ENCODE results near the gene TK2.
A peak's percentile ranks its signal among the peaks of the same experiment; 100 is the strongest.
"Not testable (repeated sequence)": the region's sequence is repeated elsewhere in the genome, so short reads cannot be mapped to it uniquely, and the experiment has no call there.

Gene TK2

GRCh38 chr16:66519482-66520373 lies 30.2 kb downstream of the TK2 start:
- no peak for DNase-seq (ENCODE audit: low read depth)

DNA sequence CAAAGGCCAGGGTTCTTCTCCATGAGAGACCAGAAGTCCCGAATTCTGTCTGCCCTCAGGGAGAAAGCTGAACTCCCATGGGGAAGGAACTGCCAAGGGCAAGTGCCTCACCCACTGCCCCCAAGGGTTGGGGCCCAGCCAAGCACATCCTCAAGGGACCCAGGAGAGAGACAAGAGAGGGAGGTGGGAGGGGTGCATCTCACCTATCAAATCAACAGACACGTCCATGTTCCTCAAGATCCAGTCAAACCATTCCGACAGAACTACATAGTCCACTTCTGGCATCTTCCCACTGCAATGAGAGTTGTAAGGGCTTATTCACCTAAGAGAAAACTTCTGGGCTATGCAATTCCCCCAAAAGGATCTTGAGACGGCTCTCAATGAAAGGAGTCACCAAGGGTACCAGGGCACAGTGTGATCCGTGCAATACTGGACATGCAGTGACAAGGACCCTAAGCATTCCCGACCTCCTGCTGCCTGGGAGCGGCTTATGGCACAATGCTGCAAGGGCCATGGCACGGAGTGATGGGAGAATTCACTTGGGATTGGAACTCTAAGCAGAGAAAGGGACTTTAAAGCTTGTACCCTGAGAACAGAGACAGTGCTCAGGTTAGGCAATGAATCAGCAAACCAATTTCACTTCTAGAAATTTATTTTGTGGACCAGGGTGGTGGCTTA lies 32.2 kb downstream of the TK2 start:
- DNase-seq (ENCODE audit: low read depth) = no peak

- peak; percentile 29 for DNase-seq (ENCODE audit: low read depth)
Measured at GRCh38 chr16:66516808-66517585, 32.9 kb downstream of the TK2 start.

DNA sequence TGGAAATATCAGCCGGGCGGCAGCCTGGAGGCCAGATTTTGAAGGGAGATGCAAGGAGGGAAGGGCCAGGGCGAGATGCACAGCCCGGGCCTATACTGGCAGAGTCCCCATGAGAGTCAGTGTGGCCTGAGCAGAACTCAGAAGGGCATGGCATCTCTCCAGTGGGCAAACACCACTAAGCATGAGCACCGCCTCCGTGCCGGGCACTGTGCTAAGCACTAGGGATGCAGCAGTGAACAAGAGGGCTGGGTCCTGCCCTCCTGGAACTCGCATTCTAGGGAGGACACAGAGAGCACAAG lies 33.5 kb downstream of the TK2 start:
- no peak for DNase-seq (ENCODE audit: low read depth)

GRCh38 chr16:66515596-66516508 lies 34.1 kb downstream of the TK2 start:
- no peak for DNase-seq (ENCODE audit: low read depth)

DNA sequence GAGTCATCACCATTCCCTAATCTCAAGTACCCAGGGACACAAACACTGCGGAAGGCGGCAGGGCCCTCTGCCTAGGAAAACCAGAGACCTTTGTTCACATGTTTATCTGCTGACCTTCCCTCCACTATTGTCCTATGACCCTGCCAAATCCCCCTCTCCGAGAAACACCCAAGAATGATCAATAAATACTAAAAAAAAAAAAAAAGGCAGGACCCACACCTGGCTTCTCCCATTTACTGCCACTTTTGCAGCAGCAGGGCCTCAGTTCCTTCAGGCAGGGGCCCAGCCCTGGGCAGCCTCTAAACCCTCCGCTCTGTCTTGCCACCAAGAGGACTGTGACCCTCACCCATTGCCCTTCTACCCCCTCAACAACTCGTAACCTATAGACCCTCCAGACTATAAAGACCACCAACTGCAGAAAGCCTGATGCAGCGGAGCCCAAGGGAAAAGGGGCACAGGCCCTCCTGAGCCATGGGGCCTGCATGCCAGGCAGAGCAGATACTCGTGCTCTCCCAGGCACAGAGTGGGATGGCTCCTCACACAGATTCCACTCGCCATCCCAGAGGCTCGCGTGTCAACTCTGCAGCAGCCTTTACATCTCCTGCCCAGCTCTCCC lies 34.8 kb downstream of the TK2 start:
- DNase-seq (ENCODE audit: low read depth) = not testable (repeated sequence)

DNA sequence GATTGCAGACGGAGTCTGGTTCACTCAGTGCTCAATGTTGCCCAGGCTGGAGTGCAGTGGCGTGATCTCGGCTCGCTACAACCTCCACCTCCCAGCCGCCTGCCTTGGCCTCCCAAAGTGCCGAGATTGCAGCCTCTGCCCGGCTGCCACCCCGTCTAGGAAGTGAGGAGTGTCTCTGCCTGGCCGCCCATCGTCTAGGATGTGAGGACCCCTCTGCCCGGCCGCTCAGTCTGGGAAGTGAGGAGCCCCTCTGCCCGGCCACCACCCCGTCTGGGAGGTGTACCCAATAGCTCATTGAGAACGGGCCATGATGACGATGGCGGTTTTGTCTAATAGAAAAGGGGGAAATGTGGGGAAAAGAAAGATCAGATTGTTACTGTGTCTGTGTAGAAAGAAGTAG lies 35.5 kb downstream of the TK2 start:
- not testable (repeated sequence) for DNase-seq (ENCODE audit: low read depth)

DNA sequence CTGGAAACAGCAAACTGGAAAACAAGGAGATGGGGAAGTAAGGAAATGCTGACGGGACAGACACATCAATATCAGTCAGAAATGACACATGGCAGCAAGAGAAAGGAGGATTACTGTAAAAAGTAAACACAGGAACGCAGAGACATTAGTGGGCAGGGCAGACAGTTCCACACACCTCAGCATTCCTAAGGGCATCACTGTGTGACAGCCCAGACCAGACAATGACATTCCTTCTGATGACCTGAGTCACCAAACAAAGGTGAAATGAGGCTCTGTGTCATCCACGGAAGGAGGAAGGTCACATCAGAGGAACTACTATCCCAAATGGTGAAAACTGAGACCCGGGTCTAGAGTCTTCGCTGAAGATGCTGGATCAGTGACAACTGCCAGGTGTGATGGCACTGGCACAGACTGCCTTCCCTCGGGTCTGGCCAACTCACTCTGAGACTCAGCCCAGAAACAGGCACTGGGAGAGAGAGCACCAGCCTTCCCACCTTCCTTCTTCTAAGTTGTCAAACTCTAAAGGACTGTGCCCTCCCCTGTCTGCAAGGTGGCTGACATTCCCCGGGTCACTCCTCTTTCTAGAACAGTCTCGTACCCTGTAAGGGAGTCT lies 36.7 kb downstream of the TK2 start:
- no peak for DNase-seq (ENCODE audit: low read depth)

DNA sequence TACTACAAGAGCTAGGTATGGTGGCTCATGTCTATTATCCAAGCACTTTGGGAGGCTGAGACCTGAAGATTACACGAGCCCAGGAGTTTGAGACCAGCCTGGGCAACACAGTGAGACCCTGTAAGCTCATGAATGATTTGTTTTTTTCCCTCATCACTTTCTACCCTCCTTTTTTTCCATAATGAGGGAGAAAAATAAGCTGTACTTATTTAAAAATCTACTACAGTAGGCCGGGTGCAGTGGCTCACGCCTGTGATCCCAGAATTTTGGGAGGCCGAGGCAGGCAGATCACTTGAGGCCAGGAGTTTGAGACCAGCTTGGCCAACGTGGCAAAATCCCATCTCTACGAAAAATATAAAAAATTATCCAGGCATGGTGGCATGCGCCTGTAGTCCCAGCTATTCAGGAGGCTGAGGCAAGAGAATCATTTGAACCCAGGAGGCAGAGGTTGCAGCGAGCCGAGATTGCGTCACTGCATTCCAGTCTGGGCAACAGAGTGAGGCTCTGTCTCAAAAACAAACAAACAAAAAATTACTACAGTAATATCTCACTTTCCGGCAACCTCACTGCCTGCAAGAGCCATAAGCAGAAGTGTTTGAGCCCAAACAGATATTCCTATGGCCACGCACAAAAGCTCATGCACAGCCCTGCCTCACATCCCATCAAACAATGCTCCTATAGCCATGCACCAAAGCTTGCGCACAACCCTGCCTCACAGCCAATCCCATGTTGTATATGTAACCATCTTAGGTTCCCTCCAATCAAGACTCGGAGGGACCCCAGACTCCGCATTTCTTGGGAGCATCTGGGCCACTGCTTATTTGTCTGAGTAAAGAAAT lies 37.4 kb downstream of the TK2 start:
- no peak for DNase-seq (ENCODE audit: low read depth)

DNA sequence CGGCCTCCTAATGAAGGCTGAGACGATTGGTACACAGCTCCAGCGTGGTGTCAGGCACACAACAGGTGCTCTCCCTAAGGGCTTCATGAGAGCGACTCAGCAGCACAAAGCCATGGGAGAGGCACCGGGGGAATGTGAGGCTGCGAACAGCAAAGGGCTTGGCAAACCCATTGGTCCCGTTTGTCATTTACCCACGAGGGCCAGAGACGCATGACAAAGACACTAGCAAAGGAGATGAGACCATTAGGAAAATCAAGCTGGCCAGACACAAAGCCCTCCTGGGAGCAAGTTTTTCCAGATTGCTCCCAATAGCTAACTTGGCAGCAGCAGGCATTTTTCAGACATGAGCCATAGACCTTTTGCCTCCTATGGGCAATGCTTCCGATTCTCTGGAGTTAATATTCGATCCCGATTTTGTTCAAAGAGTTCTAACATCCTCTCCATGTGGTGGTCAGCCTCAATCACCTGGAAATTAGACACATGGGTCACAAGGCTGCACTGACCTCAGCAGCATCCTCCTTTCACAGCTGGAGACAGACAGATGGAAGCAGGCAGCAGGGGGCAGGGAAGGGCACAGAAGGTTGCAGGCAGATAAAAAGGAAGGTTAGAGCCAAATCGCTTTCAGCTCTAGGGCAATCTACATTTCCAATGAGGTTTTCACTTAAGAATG lies 38.2 kb downstream of the TK2 start:
- DNase-seq (ENCODE audit: low read depth) = no peak

DNA sequence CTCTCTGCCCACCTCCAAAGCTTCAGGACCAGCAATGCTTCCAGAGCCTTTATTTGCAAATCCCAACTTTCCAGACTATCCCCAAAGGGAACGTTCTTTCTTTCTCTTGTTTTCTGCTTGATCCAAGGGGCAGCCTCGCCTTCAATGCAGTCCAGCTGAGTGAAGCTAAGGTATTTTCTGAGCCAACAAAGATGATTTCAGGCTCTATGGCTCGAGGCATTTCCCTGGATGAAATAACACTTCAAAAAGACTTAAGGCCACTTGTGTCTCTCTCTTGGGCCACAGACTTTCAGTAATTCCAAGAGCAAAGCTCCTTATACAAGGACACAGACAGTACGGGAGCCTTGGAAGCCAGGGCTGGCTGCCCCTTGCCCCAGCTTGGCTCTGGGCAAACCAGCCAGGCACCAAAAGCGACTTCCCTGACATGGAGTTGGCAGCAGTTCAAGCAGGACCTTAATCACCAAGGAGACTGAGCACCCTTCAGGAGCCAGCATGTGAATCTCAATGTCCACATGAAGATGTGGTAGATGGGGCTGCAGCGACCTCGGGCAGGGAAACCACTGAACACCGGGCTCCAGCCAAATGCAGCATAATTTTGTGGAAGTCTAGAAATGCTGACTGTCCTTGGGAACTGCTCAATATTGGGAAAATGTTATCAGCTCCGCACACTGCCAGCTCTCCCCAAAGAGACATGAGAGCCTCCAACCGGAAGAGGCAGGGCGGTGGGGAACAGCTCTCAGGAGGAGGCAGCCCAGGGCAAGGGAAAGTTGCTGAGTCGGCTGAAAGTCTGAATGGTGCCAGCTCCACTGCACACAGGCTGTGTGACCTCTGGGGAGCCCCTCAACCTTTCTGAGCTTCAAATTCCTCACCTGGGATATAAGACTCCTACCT lies 39.0 kb downstream of the TK2 start:
- no peak for DNase-seq (ENCODE audit: low read depth)

DNA sequence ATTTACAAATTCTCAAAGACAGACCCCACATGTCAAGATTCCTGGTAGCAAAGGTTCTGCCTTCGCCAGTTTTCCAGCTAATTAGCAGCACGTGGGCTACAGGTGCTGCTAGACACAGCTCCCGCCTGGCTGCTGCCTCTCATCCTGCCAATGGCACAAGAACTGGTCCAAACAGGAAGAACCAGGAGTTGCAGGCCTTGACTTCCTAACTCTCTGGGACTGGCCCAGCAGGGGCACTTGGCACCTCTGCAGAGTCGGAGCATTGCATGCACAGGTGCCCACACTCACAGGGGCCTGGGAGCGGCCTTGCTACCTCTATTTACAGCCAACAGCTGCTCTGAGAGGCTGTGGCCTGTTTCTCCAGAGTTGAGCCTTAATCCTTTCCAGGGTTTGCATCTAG lies 39.6 kb downstream of the TK2 start:
- no peak for DNase-seq (ENCODE audit: low read depth)

- no peak for DNase-seq (ENCODE audit: low read depth)
Measured at GRCh38 chr16:66509576-66509975, 40.3 kb downstream of the TK2 start.

DNA sequence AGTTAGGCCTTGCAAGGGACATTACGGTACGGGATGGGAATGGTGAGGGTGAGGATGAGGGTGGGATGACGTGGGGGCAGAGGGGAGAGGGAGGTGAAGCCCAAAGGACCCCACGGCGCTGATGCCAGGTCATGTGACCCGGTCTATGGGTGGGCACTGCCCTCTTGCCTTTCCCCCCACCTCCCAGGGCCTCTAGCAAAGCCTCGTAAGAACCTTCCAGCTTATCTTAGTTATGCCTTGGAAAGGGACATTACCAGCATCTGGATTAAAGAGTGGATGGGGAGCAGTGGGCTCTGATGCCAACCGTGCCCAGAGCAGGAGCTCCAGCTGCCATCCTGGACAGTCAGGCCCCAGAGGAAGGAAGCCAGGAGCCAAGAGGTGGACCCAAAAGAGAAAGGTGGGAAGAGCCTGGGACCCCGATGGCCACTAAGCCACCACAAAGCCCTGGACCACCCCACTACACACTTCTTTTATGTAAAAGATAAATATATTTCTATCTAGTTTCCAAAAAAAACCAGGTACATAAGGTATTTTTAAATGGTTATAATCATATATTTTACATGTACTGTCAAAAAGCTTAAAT lies 40.9 kb downstream of the TK2 start:
- no peak for DNase-seq (ENCODE audit: low read depth)

DNA sequence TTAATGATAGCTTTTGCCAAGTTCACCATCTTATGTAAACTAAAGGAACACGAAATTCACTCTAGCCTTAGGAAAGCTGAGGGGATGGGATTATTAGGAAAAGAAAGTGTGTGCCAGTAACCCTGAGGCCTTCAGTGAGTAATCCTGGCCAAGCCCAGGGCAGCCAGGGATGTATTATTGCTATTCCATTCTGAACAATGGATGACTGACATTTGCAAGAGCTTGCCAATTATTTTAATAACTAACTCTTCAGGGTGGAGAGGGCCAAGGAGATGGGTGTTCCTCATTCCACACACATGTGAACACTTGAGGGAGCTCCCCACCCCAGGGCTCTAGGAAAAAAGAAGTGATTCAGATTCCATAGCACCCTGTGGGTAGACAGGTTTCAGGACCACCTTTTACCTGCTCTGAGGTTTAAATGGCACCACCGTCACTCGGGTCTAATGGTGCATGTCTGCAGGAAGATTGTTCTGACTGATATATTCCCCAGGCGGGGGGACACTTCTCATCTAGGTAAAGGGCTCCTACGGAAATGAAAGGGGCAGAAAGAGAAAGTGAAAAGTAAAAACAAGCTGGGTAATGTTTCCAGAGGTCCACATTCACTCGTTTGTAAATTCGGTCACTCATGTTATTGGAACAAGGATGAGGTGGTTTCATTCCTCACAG lies 41.5 kb downstream of the TK2 start:
- DNase-seq (ENCODE audit: low read depth) = no peak

- no peak for DNase-seq (ENCODE audit: low read depth)
Measured at GRCh38 chr16:66507731-66508239, 42.1 kb downstream of the TK2 start.

DNA sequence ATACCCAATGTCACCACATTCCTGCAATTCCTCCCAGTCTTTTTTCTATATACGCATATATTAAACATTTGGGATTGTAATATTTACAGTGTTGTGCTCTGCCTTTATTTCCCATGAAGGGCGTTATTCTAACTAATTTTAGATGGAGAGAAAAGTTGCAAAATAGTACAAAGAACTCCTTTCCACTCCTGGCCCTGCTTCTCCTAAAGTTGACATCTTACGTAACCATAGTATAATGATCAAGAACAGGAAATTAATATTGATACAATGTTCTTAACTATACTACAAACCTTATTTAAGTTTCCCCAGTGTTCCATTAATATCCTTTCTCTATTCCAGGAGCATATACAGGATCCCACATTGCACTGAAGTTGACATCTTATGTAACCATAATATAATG lies 46.3 kb downstream of the TK2 start:
- no peak for DNase-seq (ENCODE audit: low read depth)
